Lung microvascular endothelial cell (primary cell): Measurements from ENCODE around the gene ZNF208. TPM values are rescaled to one million over a fixed set of nuclear protein-coding genes. Genes with fewer than 3 reads are reported as not detected.
"Not testable (repeated sequence)": the region's sequence is repeated elsewhere in the genome, so short reads cannot be mapped to it uniquely, and the experiment has no call there.

Experiments
- DNase-seq, 2 donors: peaks; one replicate each; pipeline versions ENCODE4 v3.0.0 to v3.0.0-alpha.2; 2010; ENCODE audit warnings: low read depth in 2 of 2
- total RNA-seq: library from RNA; depleted of rRNA; stranded (reverse); fragments of >200 nt; gene quantifications from 2 replicates; pipeline ENCODE4 v1.2.1, GENCODE V29; 2014

Gene ZNF208
- under 0.01 and 0.99 TPM in 2 replicates for total RNA-seq

DNA sequence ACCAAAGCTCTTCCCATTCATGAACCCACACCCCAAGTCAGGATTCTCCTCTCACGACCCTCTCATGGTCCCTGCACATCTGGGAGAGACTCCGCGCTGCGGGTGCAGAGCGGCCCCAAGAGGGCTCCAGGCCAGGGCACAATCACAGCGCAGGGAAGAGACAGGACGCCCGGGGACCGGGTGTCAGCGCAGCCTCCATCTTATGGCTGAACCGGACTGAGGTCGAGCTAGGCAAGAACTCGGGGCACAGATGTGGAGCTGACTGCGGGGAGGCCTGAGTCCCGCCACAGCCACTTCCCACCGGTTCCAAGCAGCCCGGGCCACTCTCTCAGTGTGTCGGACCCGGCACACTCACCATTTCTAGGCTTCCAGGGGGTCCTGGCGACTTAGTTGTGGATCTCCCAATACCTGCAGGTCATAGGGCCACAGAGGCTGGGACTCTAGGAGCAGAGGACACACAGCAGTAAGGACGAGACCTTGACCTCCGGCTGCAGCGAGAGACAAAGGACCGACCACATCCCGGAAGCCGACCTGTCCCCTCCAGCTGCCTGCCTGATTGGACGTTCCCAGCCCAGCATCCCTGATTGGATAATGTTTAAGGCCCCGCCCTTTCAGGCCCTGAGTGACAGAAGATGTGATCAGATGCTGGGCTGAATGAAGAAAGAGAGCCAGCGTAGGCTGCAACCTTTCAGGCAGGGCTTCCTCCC, at the start of gene ZNF208:
Gene ZNF208, minus strand, starts transcription at position 507 of the 707 bp plus-strand sequence. Its CDS starts 149 bp downstream, at position 358.
- DNase-seq, result not testable (repeated sequence)

DNA sequence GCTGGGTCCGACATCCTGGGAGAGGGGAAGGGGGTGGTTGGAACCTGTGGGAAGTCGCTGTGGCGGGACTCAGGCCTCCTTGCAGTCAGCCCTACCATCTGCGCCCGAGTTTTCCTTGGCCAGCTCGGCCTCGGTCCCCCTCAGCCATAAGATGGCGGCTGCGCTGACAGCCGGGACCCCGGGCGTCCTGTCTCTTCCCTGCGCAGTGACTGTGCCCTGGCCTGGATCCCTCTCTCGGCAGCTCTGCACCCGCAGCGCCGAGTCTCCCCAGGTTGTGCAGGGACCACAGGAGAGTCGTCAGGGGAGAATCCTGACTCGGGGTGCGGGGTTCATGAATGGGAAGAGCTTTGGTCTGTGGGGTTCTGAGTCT, 41.9 kb upstream of the ZNF208 start:
- DNase-seq, result peak in 1 of 2 donors; percentile 7

DNA sequence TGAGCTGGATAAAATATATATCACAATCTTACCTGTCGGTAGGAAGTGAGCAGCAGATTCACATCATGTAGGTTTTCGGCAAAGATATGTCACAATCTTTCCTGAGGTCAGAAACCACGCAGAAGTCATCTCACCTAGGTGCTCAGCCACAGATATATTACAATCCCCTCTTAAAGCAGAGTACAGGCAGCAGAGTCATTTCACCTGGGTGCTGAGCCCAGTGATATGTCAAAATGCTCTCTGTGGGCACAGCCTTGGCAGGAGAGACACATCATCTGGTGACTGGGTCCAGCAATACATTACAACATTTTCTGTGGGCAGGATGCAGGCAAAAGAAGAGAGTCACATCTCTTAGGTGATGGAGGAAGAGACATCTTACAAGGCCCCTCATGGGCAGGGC, 30.4 kb upstream of the ZNF208 start:
- not testable (repeated sequence) for DNase-seq

DNA sequence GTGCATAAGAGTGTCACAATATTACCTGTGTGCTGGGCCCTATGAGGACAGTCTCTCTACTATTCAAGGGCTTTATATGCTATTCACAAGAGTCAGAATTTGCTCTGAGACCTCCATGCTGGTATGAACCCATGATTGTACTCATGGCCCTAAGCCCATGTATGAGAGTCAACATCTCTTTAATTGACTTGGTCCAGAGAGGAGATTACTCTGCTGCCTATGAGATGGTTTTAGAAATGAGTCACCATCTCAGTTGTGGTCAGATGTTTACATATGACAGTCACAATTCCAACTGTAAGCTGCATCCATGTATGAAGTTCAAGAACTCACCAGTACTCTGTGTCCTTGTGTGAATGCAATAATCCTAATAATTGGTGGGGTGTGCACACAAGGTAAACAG, 19.9 kb upstream of the ZNF208 start:
- DNase-seq, result no peak

DNA sequence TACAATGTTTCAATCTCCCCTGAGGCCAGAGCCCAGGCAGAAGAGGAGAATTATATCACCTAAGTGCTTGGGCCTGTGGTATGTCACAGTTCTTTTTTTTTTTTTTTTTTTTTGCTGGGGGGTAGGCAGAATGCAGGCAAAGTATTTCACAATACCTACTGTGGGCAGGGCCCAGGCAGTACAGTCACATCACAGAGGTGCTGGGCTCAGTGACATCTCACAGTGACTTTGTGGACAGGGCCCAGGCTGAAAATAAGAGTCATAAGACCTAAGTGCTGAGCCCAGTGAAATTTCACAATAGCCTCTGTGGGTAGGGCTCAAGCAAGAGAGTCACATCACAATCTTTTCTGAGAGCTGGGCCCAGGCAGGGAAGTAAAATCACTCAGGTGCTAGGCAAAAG, 15.9 kb upstream of the ZNF208 start:
- no peak for DNase-seq

DNA sequence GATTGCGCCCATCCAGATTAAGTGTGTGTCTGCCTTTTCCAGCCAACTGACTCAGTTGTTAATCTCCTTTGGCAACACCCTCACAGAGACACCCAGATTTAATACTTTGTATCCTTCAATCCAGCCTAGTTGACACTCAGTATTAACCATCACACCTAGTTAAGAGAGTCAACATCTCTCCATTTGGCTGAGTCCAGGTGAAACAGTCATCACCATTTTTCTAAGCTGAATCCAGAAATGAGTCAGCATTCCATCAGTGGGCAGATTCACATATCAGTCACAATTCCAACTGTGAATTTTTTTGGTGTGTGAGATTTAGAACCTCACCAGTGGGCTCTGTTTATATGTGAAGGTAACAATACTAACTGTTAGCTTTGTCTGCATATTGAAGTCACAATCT, 14.8 kb upstream of the ZNF208 start:
- DNase-seq, result not testable (repeated sequence)

DNA sequence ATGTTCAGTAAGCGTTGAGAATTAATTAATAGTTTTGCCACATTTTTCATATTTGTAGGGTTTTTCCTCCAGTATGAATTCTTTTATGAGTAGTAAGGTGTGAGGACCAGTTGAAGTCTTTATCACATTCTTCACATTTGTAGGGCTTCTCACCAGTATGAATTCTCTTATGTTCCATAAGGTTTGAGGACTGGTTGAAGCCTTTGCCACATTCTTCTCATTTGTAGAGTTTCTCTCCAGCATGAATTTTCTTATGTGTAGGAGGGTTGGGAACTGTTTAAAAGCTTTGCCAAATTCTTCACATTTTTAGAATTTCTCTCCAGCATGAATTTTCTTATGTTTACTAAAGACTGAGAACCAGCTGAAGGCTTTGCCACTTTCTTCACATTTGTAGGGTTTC, 40.3 kb downstream of the ZNF208 start:
- DNase-seq, result no peak

DNA sequence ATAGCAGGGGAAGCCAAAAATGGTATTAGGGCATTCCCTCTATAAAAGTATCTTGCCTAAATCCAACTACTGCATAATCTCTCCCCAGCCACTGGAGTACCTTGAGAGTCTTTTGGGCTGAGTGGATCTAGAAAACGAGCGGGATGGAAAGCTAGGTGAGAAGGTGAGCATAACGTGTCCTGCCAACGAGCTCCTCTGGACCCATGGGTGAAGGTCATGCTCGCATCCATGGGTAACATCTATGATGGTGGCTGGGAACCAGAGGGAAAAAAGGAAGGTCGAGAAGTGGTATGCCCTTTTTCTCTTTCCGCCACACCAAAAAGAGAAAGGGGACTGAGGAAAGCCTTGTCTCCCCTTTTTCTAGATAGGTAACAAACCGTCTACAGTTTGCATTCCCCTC, 63.0 kb downstream of the ZNF208 start:
- DNase-seq, result peak; percentile 5 to 20

DNA sequence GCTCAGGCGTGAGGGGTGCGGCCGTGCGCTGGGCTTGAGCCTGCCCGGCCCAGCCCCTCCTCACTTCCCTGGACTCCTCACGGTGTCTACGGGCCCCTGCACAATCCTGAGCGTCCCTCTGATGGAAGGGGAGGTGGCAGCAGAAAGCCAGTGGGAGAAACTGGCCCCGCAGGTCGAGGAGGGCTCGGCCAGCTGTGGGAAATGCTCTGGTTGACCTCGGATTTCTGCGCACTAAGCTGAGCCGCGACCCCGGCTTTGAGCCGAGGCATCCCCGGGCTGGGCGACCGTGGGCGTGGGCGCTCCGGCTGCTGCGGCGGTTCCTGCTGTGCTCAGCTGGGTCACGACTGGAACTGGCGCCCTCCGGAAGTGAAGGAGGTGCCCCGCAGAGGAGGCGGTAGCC, 70.1 kb downstream of the ZNF208 start:
- no peak for DNase-seq

DNA sequence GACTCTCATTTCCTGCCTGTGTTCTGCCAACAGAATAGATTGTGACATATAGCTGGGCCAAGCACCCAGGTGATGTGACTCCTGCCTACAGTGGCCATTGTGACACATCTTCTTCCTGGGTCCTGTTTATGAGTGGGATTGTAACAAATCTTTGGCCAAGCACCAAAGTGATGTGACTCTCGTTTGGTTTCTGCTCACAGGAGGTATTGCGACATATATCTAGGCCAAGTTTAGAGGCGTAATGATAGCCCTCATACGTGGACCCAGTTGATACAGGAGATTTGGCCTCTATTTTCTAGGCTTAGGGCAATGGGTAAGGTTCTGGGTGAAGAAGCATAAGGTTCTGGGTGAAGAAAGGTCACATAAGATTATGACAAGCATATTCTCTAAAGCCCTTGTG, 76.2 kb downstream of the ZNF208 start:
- DNase-seq, result no peak

DNA sequence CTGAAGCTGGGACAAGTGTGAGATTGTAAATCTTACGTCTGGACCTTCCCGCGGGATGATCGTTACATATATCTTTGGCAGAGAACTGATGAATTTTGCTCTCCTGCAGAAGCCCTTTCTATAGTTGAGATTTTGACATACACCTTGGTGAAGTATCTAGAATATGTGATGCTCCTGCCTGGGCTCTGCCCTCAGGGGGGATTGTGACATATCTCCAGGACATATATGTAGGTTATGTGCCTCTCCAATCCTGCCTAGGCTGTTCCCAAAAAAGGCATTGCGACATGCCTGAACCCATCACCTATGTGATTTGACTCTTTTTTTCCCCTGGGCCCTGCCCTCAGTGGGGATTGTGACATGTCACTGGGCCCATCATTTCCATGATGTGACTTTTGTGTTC, 76.6 kb downstream of the ZNF208 start:
- no peak for DNase-seq

DNA sequence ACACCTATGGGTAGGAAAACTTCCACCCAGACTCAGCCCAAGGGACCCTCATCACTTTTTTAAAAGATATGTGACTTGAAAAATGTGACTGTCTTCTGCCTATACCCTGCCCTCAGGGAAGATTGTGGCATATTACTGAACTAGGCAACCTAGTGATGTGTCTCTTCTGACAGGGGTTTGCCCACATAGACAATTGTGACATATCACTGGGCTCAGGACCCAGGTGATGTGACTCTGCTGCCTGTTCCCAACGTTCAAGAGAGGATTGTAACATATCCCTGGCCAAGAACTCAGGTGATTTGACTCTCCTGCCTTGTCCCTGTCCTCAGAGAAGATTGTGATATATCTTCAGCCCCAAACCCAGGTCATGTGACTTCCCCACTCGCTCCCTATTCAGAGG, 88.5 kb downstream of the ZNF208 start:
- no peak for DNase-seq

DNA sequence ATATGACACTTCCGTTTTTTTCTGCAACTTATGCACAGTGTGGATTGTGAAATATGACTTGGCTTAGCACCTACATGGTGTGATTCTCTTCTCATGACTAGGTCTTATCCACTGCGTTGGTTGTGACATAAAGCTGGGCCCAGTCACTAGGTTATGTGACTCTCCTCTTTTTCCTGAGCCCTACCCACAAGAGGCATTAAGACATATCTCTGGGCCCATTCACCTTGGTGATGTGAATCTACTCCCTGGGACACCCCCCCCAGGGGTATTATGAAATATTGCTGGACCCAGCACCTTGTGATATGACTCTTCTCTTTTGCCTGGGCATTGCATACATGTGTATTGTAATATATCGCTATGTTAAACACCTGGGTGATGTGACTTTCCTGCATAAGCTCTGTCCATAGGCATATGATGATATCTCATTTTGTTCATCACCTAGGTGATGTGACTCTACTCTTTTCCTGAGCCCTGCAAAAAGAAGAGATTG, 89.0 kb downstream of the ZNF208 start:
- DNase-seq, result no peak

DNA sequence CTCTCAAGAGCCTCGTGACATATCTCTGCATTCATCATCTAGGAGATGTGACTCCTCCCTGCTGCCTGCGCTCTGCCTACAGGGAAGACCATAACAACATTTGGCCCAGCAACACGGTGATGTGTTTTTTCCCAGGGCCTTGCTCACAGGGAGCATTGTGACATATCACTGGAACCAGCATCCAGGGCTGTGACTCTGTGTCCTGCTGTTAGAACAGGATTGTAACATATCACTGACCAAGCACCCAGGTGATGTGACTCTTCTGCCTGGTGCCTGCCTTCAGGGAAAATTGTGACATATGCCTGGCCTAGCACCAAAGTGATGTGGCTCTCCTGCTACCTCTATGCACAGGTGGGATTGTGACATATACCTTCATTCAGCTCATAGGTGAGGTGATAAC, 95.3 kb downstream of the ZNF208 start:
- DNase-seq, result no peak

DNA sequence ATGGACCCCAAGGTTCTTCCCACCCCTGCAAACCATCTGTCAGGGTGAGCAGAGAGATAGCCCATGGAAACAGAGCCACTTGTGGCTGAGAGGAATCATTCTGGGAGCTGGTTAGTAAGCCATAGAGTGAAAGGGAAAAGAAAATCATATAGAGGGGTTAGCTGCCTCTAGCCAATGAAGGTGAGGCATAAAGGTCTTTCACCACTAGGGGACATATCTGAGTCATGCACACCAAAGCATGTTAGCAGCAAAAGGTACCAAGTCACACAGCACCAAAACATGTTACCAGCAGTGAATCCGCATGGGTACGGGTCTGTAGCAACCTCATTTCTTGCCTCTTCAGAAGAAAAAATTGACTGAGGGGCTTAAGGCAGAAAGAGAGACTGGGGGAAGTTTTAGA, 98.1 kb downstream of the ZNF208 start:
- DNase-seq, result no peak

DNA sequence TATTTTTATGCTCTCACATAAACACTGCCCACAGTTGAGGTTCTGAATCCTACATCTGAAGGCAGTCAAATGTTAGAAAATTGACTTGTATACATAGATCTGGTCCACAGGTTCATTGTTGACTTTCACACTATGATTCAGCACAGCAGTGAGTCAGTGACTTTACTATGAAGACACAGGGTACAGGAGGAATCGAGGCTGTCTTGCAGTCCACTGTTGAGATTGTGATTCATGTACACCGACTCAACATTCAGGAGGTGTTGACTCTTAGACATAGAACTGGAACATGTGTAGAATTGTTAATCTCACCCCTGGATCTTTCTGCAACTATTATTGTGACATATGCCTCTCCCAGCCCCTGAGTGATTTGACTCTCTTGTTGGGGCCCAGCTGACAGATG, 100.4 kb downstream of the ZNF208 start:
- no peak for DNase-seq

DNA sequence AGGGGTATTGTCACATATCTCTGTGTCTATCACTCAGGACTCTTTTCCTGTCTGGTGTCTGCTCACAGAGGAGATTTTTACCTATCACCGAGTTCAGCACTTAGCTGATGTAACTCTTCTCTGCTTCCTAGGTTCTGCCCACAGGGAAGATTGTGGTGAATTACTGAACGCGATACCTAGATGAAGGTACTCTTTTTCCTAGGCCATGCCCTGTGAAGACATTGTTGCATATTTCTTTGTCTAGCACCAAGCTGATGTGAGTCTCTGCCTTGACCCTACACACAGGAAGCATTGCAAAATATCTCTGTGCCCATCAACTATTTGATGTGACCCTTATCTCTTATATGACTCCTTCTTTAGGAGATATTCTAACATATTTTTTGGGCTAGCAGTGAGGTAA, 102.7 kb downstream of the ZNF208 start:
- DNase-seq, result no peak

DNA sequence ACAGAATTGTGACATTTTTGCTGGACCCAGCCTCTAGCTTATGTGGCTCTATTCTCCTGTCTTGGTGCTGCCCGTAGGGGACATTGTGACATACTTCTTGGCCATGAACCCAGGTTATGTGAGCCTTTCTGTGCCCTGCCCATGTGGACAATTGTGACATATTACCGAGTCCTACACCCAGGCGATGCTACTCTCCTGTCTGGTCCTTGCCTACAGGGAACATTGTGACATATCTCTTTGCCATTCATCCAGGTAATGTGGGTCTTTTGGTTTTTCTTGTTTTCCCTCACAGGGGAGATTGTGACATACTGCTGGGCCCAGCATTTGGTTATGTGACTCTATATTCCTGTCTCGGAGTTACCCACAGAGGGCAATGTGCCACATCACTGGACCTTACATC, 103.2 kb downstream of the ZNF208 start:
- no peak for DNase-seq

DNA sequence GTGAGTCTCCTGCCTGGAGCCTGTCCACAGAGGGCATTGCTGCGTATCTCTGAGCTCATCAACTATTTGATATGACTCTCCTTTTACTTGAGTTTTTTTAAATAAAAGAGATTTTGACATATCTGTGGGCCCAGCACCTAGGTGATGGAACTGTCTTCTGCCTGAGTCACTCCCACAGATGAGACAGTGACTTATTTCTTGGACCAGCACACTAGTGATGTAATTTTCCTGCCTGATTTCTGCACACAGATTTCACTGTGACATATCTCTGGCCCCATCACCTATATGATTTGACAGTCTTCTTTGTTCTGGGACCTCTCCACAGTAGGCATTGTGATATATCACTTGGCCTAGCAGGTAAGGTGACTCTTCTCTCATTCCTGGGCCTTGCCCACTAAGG, 108.2 kb downstream of the ZNF208 start:
- no peak for DNase-seq

DNA sequence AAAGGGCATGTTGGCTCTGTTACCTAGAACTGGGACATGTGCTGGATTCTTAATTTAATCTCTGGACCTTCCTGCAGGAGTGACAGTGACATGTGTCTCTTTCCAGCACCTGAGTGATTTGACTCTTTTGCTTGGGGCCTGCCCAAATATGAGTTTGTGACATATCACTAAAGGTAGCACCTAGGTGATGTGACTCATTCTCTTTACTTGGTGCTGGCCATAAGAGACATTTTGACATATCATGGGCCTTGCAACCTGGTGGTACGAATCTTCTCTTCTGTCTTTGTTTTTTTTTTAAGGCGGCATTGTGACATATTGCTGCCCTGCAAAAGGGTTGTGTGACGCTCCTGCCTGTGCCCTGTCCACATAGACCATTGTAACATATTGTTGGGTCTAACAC, 108.9 kb downstream of the ZNF208 start:
- no peak for DNase-seq

DNA sequence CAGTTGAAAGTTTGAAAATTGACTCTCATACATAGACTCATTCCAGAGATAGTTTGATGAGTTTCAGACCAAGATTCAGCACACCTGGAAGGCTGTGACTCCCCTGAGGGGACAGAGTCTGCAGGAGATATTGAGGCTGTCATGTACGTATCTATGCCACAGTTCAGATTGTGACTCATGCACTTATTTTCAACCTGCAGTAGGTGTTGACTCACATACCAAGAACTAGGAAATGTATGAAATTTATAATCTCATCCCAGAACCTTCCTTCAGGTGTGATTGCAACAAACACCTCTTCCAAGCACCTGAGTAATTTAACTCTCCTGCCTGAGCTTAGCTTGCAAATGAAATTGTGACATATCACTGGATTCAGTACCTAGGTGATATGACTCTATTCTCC, 110.3 kb downstream of the ZNF208 start:
- no peak for DNase-seq

DNA sequence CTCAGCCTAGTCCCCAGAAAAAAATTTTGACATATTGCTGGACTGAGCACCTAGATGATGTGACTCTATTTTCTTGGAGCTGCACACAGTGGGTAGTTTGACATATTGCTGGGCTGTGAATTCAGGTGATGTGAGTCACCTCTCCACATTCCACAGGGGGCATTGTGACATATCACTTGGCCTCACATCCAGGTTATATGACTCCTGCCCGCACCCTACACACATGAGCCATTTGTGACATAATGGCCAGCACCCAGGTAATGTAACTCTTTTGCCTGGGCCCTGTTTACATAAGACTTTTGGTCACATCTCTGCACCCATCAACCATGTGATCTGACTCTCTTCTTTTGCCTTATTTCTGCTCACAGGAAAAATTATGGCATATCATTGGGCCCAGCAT, 119.7 kb downstream of the ZNF208 start:
- DNase-seq, result no peak

DNA sequence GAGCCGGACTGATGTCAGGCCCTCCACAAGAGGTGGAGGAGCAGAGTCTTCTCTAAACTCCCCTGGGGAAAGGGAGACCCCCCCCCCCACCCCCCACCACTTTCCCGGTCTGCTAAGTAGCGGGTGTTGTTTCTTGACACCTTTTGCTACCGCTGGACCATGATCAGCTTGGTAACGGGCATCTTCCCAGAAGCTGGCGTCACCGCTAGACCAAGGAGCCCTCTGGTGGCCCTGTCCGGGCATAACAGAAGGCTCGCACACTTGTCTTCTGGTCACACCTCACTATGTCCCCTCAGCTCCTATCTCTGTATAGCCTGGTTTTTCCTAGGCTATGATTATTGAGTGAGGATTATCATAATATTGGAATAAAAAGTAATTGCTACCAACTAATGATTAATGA, 120.7 kb downstream of the ZNF208 start:
- DNase-seq, result not testable (repeated sequence)

DNA sequence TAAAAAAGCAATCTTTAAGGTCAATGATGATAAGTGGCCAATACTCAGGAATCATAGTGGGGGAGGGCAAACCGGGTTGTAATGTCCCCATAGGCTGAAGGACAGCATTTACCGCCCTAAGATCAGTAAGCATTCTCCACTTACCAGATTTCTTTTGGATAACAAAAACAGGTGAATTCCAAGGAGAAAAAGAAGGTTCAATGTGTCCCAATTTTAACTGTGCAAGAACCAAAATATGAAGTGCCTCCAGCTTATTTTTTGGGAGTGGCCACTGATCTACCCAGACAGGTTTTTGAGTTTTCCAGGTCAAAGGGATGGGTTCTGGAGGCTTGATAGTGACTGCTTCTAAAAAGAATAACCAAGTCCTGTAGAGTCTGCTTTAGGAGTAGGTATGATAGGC, 125.2 kb downstream of the ZNF208 start:
- DNase-seq, result not testable (repeated sequence)
